DOHH2 (cell line): ENCODE measurements around the gene RARA.

Experiments
- CTCF ChIP-seq: fragments of 200-600 bp; sonication (generic); IDR thresholded peaks from one replicate; pipeline ENCODE4 v1.5.1; 2014; ENCODE audit warnings: antibody characterized with exemption, mild to moderate bottlenecking, low read depth, low read length; ENCODE audit not compliant: poor library complexity, severe bottlenecking
- EZH2phosphoT487 ChIP-seq: fragments of 200-600 bp; sonication (generic); IDR thresholded peaks from 2 replicates; pipeline ENCODE4 v1.6.1; 2017; ENCODE audit warnings: borderline replicate concordance, mild to moderate bottlenecking, antibody characterized with exemption, low read length, moderate library complexity, mixed read lengths

- TF ChIP-seq CTCF (no peak), EZH2phosphoT487 (no peak)
Observed at GRCh38 chr17:40338058-40338457, 29.1 kb downstream of the RARA start.
